Liver (tissue), 9 donors: ENCODE results near the gene GGA1. TPM values are rescaled to one million over a fixed set of nuclear protein-coding genes. Genes with fewer than 3 reads are reported as not detected.

Experiments
- DNase-seq: peaks from one replicate; pipeline ENCODE4 v3.0.0-alpha.2; 2017; ENCODE audit warnings: low spot score
- H3K27ac ChIP-seq, 2 donors: one replicate each; pipeline ENCODE4 v1.7.0; 2013; ENCODE audit warnings: inconsistent platforms in 2 of 2, low read length in 2 of 2, control low read depth in 1 of 2, low read depth in 1 of 2, mild to moderate bottlenecking in 1 of 2
- H3K27me3 ChIP-seq, 4 donors: one replicate each; pipeline versions ENCODE4 v1.6.1 to v1.7.0; 2013; ENCODE audit warnings: low read length in 3 of 4, inconsistent platforms in 1 of 4, mild to moderate bottlenecking in 1 of 4, moderate library complexity in 1 of 4; ENCODE audit not compliant: control insufficient read depth in 4 of 4, insufficient read depth in 4 of 4
- H3K36me3 ChIP-seq, 4 donors: one replicate each; pipeline versions ENCODE4 v1.6.1 to v1.7.0; 2013; ENCODE audit warnings: low read length in 3 of 4, mild to moderate bottlenecking in 3 of 4, low read depth in 1 of 4, moderate library complexity in 1 of 4; ENCODE audit not compliant: control insufficient read depth in 4 of 4, insufficient read depth in 3 of 4
- H3K4me1 ChIP-seq, 4 donors: one replicate each; pipeline versions ENCODE4 v1.6.1 to v1.7.0; 2013; ENCODE audit warnings: low read length in 3 of 4, mild to moderate bottlenecking in 3 of 4, moderate library complexity in 1 of 4; ENCODE audit not compliant: control insufficient read depth in 4 of 4, insufficient read depth in 4 of 4
- H3K4me3 ChIP-seq, 3 donors: one replicate each; pipeline versions ENCODE4 v1.6.1 to v1.7.0; 2013; ENCODE audit warnings: low read length in 3 of 3, control low read depth in 1 of 3, low read depth in 1 of 3, mild to moderate bottlenecking in 1 of 3
- H3K9ac ChIP-seq, 2 donors: one replicate each; pipeline ENCODE4 v1.7.0; 2013; ENCODE audit warnings: low read length in 2 of 2, mild to moderate bottlenecking in 2 of 2, moderate library complexity in 2 of 2, control low read depth in 1 of 2, low read depth in 1 of 2
- H3K9me3 ChIP-seq, 4 donors: one replicate each; pipeline versions ENCODE4 v1.6.1 to v1.7.0; 2013; ENCODE audit warnings: low read length in 3 of 4; ENCODE audit not compliant: control insufficient read depth in 4 of 4
- ATF3 ChIP-seq: IDR thresholded peaks from 2 replicates; pipeline ENCODE4 v1.6.1; 2016; ENCODE audit warnings: antibody characterized with exemption
- CTCF ChIP-seq: fragments of 150-350 bp; IDR thresholded peaks from 2 replicates; pipeline ENCODE4 v1.5.1; 2017; ENCODE audit warnings: improper control_type of control experiment, low read depth, low read length; ENCODE audit not compliant: missing input control
- FOXA2 ChIP-seq: IDR thresholded peaks from 2 replicates; pipeline ENCODE4 v1.6.1; 2016; ENCODE audit warnings: antibody characterized with exemption
- HNF4G ChIP-seq: IDR thresholded peaks from 2 replicates; pipeline ENCODE4 v1.6.1; 2016; ENCODE audit warnings: antibody characterized with exemption
- JUND ChIP-seq, 2 donors: IDR thresholded peaks; 2 replicates each; pipeline ENCODE4 v1.6.1; 2016; ENCODE audit warnings: antibody characterized with exemption in 2 of 2
- MAX ChIP-seq: IDR thresholded peaks from 2 replicates; pipeline ENCODE4 v1.6.1; 2016; ENCODE audit warnings: antibody characterized with exemption
- NR2F2 ChIP-seq: IDR thresholded peaks from 2 replicates; pipeline ENCODE4 v1.6.1; 2016; ENCODE audit warnings: antibody characterized with exemption
- RAD21 ChIP-seq, 2 donors: IDR thresholded peaks; 2 replicates each; pipeline ENCODE4 v1.6.1; 2016; ENCODE audit warnings: antibody characterized with exemption in 2 of 2, mild to moderate bottlenecking in 2 of 2
- REST ChIP-seq: IDR thresholded peaks from 2 replicates; pipeline ENCODE4 v1.6.1; 2016; ENCODE audit warnings: antibody characterized with exemption, mild to moderate bottlenecking
- RXRA ChIP-seq, 2 donors: IDR thresholded peaks; 2 replicates each; pipeline ENCODE4 v1.6.1; 2017 to 2018; ENCODE audit warnings: antibody characterized with exemption in 2 of 2, mild to moderate bottlenecking in 1 of 2
- SP1 ChIP-seq: IDR thresholded peaks from 2 replicates; pipeline ENCODE4 v1.6.1; 2018; ENCODE audit warnings: antibody characterized with exemption, mild to moderate bottlenecking
- TAF1 ChIP-seq: conservative IDR thresholded peaks from 2 replicates; pipeline ENCODE4 v1.6.1; 2016; ENCODE audit warnings: antibody characterized with exemption, mild to moderate bottlenecking
- YY1 ChIP-seq: IDR thresholded peaks from 2 replicates; pipeline ENCODE4 v1.6.1; 2016; ENCODE audit warnings: antibody characterized with exemption, mild to moderate bottlenecking
- ZBTB33 ChIP-seq: IDR thresholded peaks from 2 replicates; pipeline ENCODE4 v1.6.1; 2016; ENCODE audit warnings: antibody characterized with exemption
- WGBS: extraction: QIAGEN DNeasy Blood & Tissue Kit; methylation state at CpG from one replicate; pipeline ENCODE4 v1.1.7; 2013; 5-methylcytosine and 5-hydroxymethylcytosine counted together
- polyA plus RNA-seq, 2 donors: library from polyadenylated mRNA; stranded (reverse) in 1 of 2; unstranded in 1 of 2; fragments of 200-250 nt in 1 of 2; fragments of >200 nt in 1 of 2; fragmentation: Nextera tagmentation in 1 of 2; extraction: Ambion mirVana in 1 of 2; gene quantifications; one replicate each; pipeline versions ENCODE4 v1.2.1 to v1.2.3, GENCODE V29; 2013 to 2015
- total RNA-seq, 2 donors: library from RNA; depleted of rRNA; stranded (reverse); fragments of >200 nt; gene quantifications; one replicate each; pipeline ENCODE4 v1.2.3, GENCODE V29; 2014
- donor health status: healthy.
- donor health status: healthy.
- donor health status: healthy.
- donor health status: healthy.
- donor health status: healthy.

Gene GGA1
- total and polyA plus RNA-seq, 4 donors, result 15.1 to 26.4 (median 17.8) TPM

GRCh38 chr22:37570661-37570976, 38.0 kb upstream of the GGA1 start:
- H3K4me1 ChIP-seq, result peaks cover 19 to 74% (median 52%) of the 10 kb centered on the region in 4 donors

GRCh38 chr22:37571258-37571991, 37.2 kb upstream of the GGA1 start:
- no peaks in the 10 kb centered on the region for H3K27me3 ChIP-seq
- no peak for DNase-seq
- H3K4me3 ChIP-seq, result no peak overlapping the region
- 83% methylated on average over 16 of the region's 16 CpGs for WGBS
- no peak overlapping the region for H3K9ac ChIP-seq
- H3K36me3 ChIP-seq, result peaks cover 3 to 9% (median 5%) of the 10 kb centered on the region in 4 donors
- H3K9me3 ChIP-seq, result no peaks in the 10 kb centered on the region
- H3K4me1 ChIP-seq, result peaks cover 11 to 66% (median 44%) of the 10 kb centered on the region in 4 donors
- H3K27ac ChIP-seq, result no peak overlapping the region
- TF ChIP-seq FOXA2 (no peak), JUND (IDR thresholded peaks at IDR 0.05) (no peak), ATF3 (no peak), YY1 (no peak), HNF4G (no peak), NR2F2 (no peak), CTCF (no peak), TAF1 (no peak), RXRA (IDR thresholded peaks at IDR 0.05) (no peak), MAX (no peak), RAD21 (IDR thresholded peaks at IDR 0.05) (no peak), SP1 (no peak), REST (no peak)

More at GRCh38 chr22:37570661-37570976, 38.0 kb upstream of the GGA1 start:
- no peaks in the 10 kb centered on the region for H3K9me3 ChIP-seq
- 62% methylated on average over 4 of the region's 4 CpGs for WGBS
- TF ChIP-seq CTCF, result no peak
- peak; percentile 28 for TF ChIP-seq NR2F2
- TF ChIP-seq HNF4G, result peak; percentile 17
- no peak for TF ChIP-seq ZBTB33
- H3K27me3 ChIP-seq, result no peaks in the 10 kb centered on the region
- peaks cover 3 to 14% (median 7%) of the 10 kb centered on the region in 4 donors for H3K36me3 ChIP-seq
- no peak overlapping the region for H3K4me3 ChIP-seq
- peak overlapping the region; percentile 84 to 91 for H3K27ac ChIP-seq
- no peak overlapping the region for H3K9ac ChIP-seq
- no peak for DNase-seq
